DND-41 (cell line): ENCODE measurements around the gene SLC1A7.

Experiments used
- CTCF ChIP-seq: IDR thresholded peaks from 2 replicates; pipeline ENCODE4 v1.5.1; 2012; ENCODE audit warnings: borderline replicate concordance, low read length, moderate library complexity, mild to moderate bottlenecking; ENCODE audit not compliant: poor library complexity, severe bottlenecking; ENCODE audit errors: extremely low read depth
- EZH2 ChIP-seq: IDR thresholded peaks from 3 replicates; pipeline ENCODE4 v1.6.1; 2012; ENCODE audit warnings: borderline replicate concordance, low read depth, mild to moderate bottlenecking, moderate library complexity, low read length, inconsistent platforms; ENCODE audit not compliant: severe bottlenecking

- no peak for TF ChIP-seq CTCF
- TF ChIP-seq EZH2, result no peak
Observed at GRCh38 chr1:53107090-53107489, 35.3 kb downstream of the SLC1A7 start.
